HG03045 (cell line): ENCODE results near the gene EYA2.

Experiments
- ATAC-seq: cut with Tn5 transposase; IDR thresholded peaks from one replicate; pipeline ENCODE4 v1.9.1; 2021; ENCODE audit warnings: mild to moderate bottlenecking, moderate library complexity; ENCODE audit not compliant: unreplicated experiment

Gene EYA2

GRCh38 chr20:47031821-47032220 is 137.2 kb downstream of the EYA2 start:
- no peak for ATAC-seq

- no peak for ATAC-seq
Observed at GRCh38 chr20:47032933-47033578, 138.4 kb downstream of the EYA2 start.

- no peak for ATAC-seq
Observed at GRCh38 chr20:47033665-47034064, 139.0 kb downstream of the EYA2 start.

- ATAC-seq: no peak
Observed at GRCh38 chr20:47035026-47035590, 140.5 kb downstream of the EYA2 start.

- no peak for ATAC-seq
Observed at GRCh38 chr20:47036091-47036870, 141.6 kb downstream of the EYA2 start.

- no peak for ATAC-seq
Observed at GRCh38 chr20:47038566-47039560, 144.2 kb downstream of the EYA2 start.

- ATAC-seq: no peak
Observed at GRCh38 chr20:47040506-47041125, 146.0 kb downstream of the EYA2 start.

- ATAC-seq: no peak
Observed at GRCh38 chr20:47041396-47041899, 146.8 kb downstream of the EYA2 start.

- ATAC-seq: no peak
Observed at GRCh38 chr20:47042464-47042863, 147.8 kb downstream of the EYA2 start.

- ATAC-seq: no peak
Observed at GRCh38 chr20:47043086-47043485, 148.4 kb downstream of the EYA2 start.

GRCh38 chr20:47044938-47045337 is 150.3 kb downstream of the EYA2 start:
- ATAC-seq: no peak

- ATAC-seq: no peak
Observed at GRCh38 chr20:47048054-47048453, 153.4 kb downstream of the EYA2 start.

- ATAC-seq: no peak
Observed at GRCh38 chr20:47049771-47050170, 155.1 kb downstream of the EYA2 start.

GRCh38 chr20:47050996-47051395 is 156.4 kb downstream of the EYA2 start:
- no peak for ATAC-seq

GRCh38 chr20:47051936-47052526 is 157.4 kb downstream of the EYA2 start:
- no peak for ATAC-seq

- ATAC-seq: no peak
Observed at GRCh38 chr20:47054506-47054905, 159.9 kb downstream of the EYA2 start.

GRCh38 chr20:47054945-47055344 is 160.3 kb downstream of the EYA2 start:
- no peak for ATAC-seq

- ATAC-seq: no peak
Observed at GRCh38 chr20:47055699-47056369, 161.2 kb downstream of the EYA2 start.

- ATAC-seq: no peak
Observed at GRCh38 chr20:47057661-47058060, 163.0 kb downstream of the EYA2 start.
